DOHH2 (cell line): ENCODE data around the gene AUTS2.

Source experiments
- CTCF ChIP-seq: fragments of 200-600 bp; sonication (generic); IDR thresholded peaks from one replicate; pipeline ENCODE4 v1.5.1; 2014; ENCODE audit warnings: antibody characterized with exemption, mild to moderate bottlenecking, low read depth, low read length; ENCODE audit not compliant: poor library complexity, severe bottlenecking
- EZH2phosphoT487 ChIP-seq: fragments of 200-600 bp; sonication (generic); IDR thresholded peaks from 2 replicates; pipeline ENCODE4 v1.6.1; 2017; ENCODE audit warnings: borderline replicate concordance, mild to moderate bottlenecking, antibody characterized with exemption, low read length, moderate library complexity, mixed read lengths

GRCh38 chr7:70631718-70632117, 1033.4 kb downstream of the AUTS2 start:
- TF ChIP-seq CTCF (no peak), EZH2phosphoT487 (no peak)
